Tibial nerve (tissue), 4 donors: ENCODE measurements around the gene ATIC.

Experiments used
- EP300 ChIP-seq, 2 donors: sonication (generic); formaldehyde crosslinking; IDR thresholded peaks; one replicate each; pipeline ENCODE4 v1.6.1; 2017; ENCODE audit warnings: antibody characterized with exemption in 2 of 2, mild to moderate bottlenecking in 1 of 2
- POLR2A ChIP-seq, 2 donors: fragments of 450-650 bp; IDR thresholded peaks; one replicate each; pipeline ENCODE4 v1.6.1; 2017; ENCODE audit warnings: antibody characterized with exemption in 2 of 2, mild to moderate bottlenecking in 2 of 2, moderate library complexity in 2 of 2
- TF ChIP-seq, protein P1 (sequence below), 5 experiments: fragments of 200-600 bp in 3 of 5; fragments of 450-650 bp in 2 of 5; sonication (generic) in 3 of 5; IDR thresholded peaks; one replicate each; pipeline ENCODE4 v1.5.1; 2016 to 2019; ENCODE audit warnings: antibody characterized with exemption in 5 of 5, mild to moderate bottlenecking in 3 of 5, moderate library complexity in 2 of 5

- no peak for TF ChIP-seq POLR2A (IDR thresholded peaks at IDR 0.05)
- TF ChIP-seq, protein P1, sequence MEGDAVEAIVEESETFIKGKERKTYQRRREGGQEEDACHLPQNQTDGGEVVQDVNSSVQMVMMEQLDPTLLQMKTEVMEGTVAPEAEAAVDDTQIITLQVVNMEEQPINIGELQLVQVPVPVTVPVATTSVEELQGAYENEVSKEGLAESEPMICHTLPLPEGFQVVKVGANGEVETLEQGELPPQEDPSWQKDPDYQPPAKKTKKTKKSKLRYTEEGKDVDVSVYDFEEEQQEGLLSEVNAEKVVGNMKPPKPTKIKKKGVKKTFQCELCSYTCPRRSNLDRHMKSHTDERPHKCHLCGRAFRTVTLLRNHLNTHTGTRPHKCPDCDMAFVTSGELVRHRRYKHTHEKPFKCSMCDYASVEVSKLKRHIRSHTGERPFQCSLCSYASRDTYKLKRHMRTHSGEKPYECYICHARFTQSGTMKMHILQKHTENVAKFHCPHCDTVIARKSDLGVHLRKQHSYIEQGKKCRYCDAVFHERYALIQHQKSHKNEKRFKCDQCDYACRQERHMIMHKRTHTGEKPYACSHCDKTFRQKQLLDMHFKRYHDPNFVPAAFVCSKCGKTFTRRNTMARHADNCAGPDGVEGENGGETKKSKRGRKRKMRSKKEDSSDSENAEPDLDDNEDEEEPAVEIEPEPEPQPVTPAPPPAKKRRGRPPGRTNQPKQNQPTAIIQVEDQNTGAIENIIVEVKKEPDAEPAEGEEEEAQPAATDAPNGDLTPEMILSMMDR (IDR thresholded peaks at IDR 0.05), result no peak
- TF ChIP-seq EP300 (IDR thresholded peaks at IDR 0.05), result no peak
Measured at GRCh38 chr2:215379039-215379438, 67.2 kb downstream of the ATIC start.
